HUES64 (cell line): ENCODE data around the gene CELA1.

Experiments
- H3K27ac ChIP-seq: 2 replicates; pipeline ENCODE4 v1.7.0; 2013; ENCODE audit warnings: low read depth, low read length, inconsistent platforms
- H3K27me3 ChIP-seq: 2 replicates; pipeline ENCODE4 v1.6.1; 2013; ENCODE audit warnings: mild to moderate bottlenecking, low read length; ENCODE audit not compliant: insufficient read depth
- H3K36me3 ChIP-seq: 2 replicates; pipeline ENCODE4 v1.6.1; 2013; ENCODE audit warnings: mild to moderate bottlenecking, low read length; ENCODE audit not compliant: insufficient read depth
- H3K4me1 ChIP-seq: 2 replicates; pipeline ENCODE4 v1.6.1; 2013; ENCODE audit warnings: mild to moderate bottlenecking, low read length, moderate library complexity; ENCODE audit not compliant: insufficient read depth
- H3K4me3 ChIP-seq: 2 replicates; pipeline ENCODE4 v1.5.1; 2013; ENCODE audit warnings: mild to moderate bottlenecking, low read length, moderate library complexity
- H3K9ac ChIP-seq: 2 replicates; pipeline ENCODE4 v1.6.1; 2013; ENCODE audit warnings: mild to moderate bottlenecking, low read depth, low read length
- H3K9me3 ChIP-seq: 2 replicates; pipeline ENCODE4 v1.6.1; 2013; ENCODE audit warnings: low read depth, low read length; ENCODE audit not compliant: insufficient read depth
- WGBS: fragments of 150-250, 120-280 bp; methylation state at CpG from one replicate; pipeline ENCODE4 v1.1.7; 2013; ENCODE audit warnings: missing lambda C conversion rate; 5-methylcytosine and 5-hydroxymethylcytosine counted together

Gene CELA1

GRCh38 chr12:51388069-51388799 is 41.8 kb upstream of the CELA1 start:
- Histone ChIP-seq H3K4me3 (no peak overlapping the region), H3K9me3 (no peaks in the 10 kb centered on the region), H3K36me3 (peaks cover under 1% of the 10 kb centered on the region; the same call in 1 of the 2 replicates), H3K27me3 (peaks cover 13% of the 10 kb centered on the region; the same call in 1 of the 2 replicates), H3K27ac (no peak overlapping the region; the same call in 1 of the 2 replicates), H3K4me1 (peaks cover 42% of the 10 kb centered on the region), H3K9ac (no peak overlapping the region)
- WGBS = 47% methylated on average over 10 of the region's 10 CpGs

GRCh38 chr12:51386351-51386750 is 39.9 kb upstream of the CELA1 start:
- no peak overlapping the region for H3K4me3 ChIP-seq
- H3K9me3 ChIP-seq = no peaks in the 10 kb centered on the region
- H3K36me3 ChIP-seq = peaks cover 10% of the 10 kb centered on the region; the same call in 1 of the 2 replicates
- 83% methylated on average over 4 of the region's 4 CpGs for WGBS
- H3K4me1 ChIP-seq = peaks cover 40% of the 10 kb centered on the region
- no peak overlapping the region for H3K9ac ChIP-seq
- no peaks in the 10 kb centered on the region for H3K27me3 ChIP-seq
- no peak overlapping the region for H3K27ac ChIP-seq

- H3K27ac ChIP-seq = no peak overlapping the region
- no peak overlapping the region for H3K4me3 ChIP-seq
- peaks cover 27% of the 10 kb centered on the region for H3K4me1 ChIP-seq
- H3K36me3 ChIP-seq = peaks cover 36% of the 10 kb centered on the region
- no peak overlapping the region for H3K9ac ChIP-seq
- H3K27me3 ChIP-seq = no peaks in the 10 kb centered on the region
- no peaks in the 10 kb centered on the region for H3K9me3 ChIP-seq
- 68% methylated on average over 4 of the region's 6 CpGs for WGBS
These were observed 36.9 kb upstream of the CELA1 start for GRCh38 chr12:51383269-51383905.

GRCh38 chr12:51382173-51382572 is 35.7 kb upstream of the CELA1 start:
- Histone ChIP-seq H3K36me3 (peaks cover 48% of the 10 kb centered on the region), H3K4me1 (peaks cover 17% of the 10 kb centered on the region), H3K9ac (no peak overlapping the region), H3K9me3 (no peaks in the 10 kb centered on the region), H3K27ac (no peak overlapping the region), H3K4me3 (no peak overlapping the region), H3K27me3 (no peaks in the 10 kb centered on the region)
- 89% methylated on average over 7 of the region's 7 CpGs for WGBS

- Histone ChIP-seq H3K27ac (no peak overlapping the region), H3K9me3 (no peaks in the 10 kb centered on the region), H3K9ac (no peak overlapping the region), H3K4me3 (no peak overlapping the region), H3K36me3 (peaks cover 54% of the 10 kb centered on the region), H3K27me3 (no peaks in the 10 kb centered on the region), H3K4me1 (peaks cover 16% of the 10 kb centered on the region)
- 77% methylated on average over 5 of the region's 5 CpGs for WGBS
These were observed 35.0 kb upstream of the CELA1 start for GRCh38 chr12:51381226-51382079.

- no peak overlapping the region for H3K4me3 ChIP-seq
- H3K27ac ChIP-seq = no peak overlapping the region
- H3K27me3 ChIP-seq = no peaks in the 10 kb centered on the region
- peaks cover 54% of the 10 kb centered on the region for H3K36me3 ChIP-seq
- no peaks in the 10 kb centered on the region for H3K9me3 ChIP-seq
- peaks cover 13% of the 10 kb centered on the region for H3K4me1 ChIP-seq
- no peak overlapping the region for H3K9ac ChIP-seq
- 95% methylated on average over 11 of the region's 11 CpGs for WGBS
These were observed 33.1 kb upstream of the CELA1 start for GRCh38 chr12:51379571-51379970.

GRCh38 chr12:51378749-51379148 is 32.3 kb upstream of the CELA1 start:
- no peaks in the 10 kb centered on the region for H3K27me3 ChIP-seq
- H3K9me3 ChIP-seq = no peaks in the 10 kb centered on the region
- H3K4me3 ChIP-seq = no peak overlapping the region
- peaks cover 8% of the 10 kb centered on the region for H3K4me1 ChIP-seq
- peaks cover 54% of the 10 kb centered on the region for H3K36me3 ChIP-seq
- 97% methylated on average over 2 of the region's 2 CpGs for WGBS
- H3K9ac ChIP-seq = no peak overlapping the region
- no peak overlapping the region for H3K27ac ChIP-seq

GRCh38 chr12:51377099-51377984 is 30.9 kb upstream of the CELA1 start:
- H3K9me3 ChIP-seq = no peaks in the 10 kb centered on the region
- peaks cover 44% of the 10 kb centered on the region for H3K36me3 ChIP-seq
- H3K4me1 ChIP-seq = peaks cover 3% of the 10 kb centered on the region; the same call in 1 of the 2 replicates
- H3K9ac ChIP-seq = no peak overlapping the region
- 94% methylated on average over 11 of the region's 11 CpGs for WGBS
- H3K4me3 ChIP-seq = no peak overlapping the region
- no peak overlapping the region for H3K27ac ChIP-seq
- H3K27me3 ChIP-seq = no peaks in the 10 kb centered on the region

- Histone ChIP-seq H3K9me3 (no peaks in the 10 kb centered on the region), H3K9ac (no peak overlapping the region), H3K36me3 (peaks cover 31% of the 10 kb centered on the region), H3K27ac (no peak overlapping the region), H3K27me3 (no peaks in the 10 kb centered on the region), H3K4me3 (no peak overlapping the region), H3K4me1 (peaks cover 12% of the 10 kb centered on the region)
- 93% methylated on average over 5 of the region's 5 CpGs for WGBS
These were observed 28.4 kb upstream of the CELA1 start for GRCh38 chr12:51374856-51375255.

GRCh38 chr12:51374361-51374760 is 27.9 kb upstream of the CELA1 start:
- no peak overlapping the region for H3K27ac ChIP-seq
- H3K9me3 ChIP-seq = no peaks in the 10 kb centered on the region
- H3K4me3 ChIP-seq = no peak overlapping the region
- H3K36me3 ChIP-seq = peaks cover 27% of the 10 kb centered on the region
- 92% methylated on average over 2 of the region's 2 CpGs for WGBS
- peaks cover 12% of the 10 kb centered on the region for H3K4me1 ChIP-seq
- H3K27me3 ChIP-seq = no peaks in the 10 kb centered on the region
- no peak overlapping the region for H3K9ac ChIP-seq
